Erythroblast (primary cell): ENCODE data around the gene CACNA1C.

ENCODE experiments used
- GATA1 ChIP-seq: IDR thresholded peaks from 2 replicates; pipeline ENCODE4 v1.6.1; 2011; ENCODE audit warnings: low read depth, mild to moderate bottlenecking, control low read depth, low read length, moderate library complexity
- POLR2A ChIP-seq: IDR thresholded peaks from 2 replicates; pipeline ENCODE4 v1.6.1; 2011; ENCODE audit warnings: mild to moderate bottlenecking, low read length

DNA sequence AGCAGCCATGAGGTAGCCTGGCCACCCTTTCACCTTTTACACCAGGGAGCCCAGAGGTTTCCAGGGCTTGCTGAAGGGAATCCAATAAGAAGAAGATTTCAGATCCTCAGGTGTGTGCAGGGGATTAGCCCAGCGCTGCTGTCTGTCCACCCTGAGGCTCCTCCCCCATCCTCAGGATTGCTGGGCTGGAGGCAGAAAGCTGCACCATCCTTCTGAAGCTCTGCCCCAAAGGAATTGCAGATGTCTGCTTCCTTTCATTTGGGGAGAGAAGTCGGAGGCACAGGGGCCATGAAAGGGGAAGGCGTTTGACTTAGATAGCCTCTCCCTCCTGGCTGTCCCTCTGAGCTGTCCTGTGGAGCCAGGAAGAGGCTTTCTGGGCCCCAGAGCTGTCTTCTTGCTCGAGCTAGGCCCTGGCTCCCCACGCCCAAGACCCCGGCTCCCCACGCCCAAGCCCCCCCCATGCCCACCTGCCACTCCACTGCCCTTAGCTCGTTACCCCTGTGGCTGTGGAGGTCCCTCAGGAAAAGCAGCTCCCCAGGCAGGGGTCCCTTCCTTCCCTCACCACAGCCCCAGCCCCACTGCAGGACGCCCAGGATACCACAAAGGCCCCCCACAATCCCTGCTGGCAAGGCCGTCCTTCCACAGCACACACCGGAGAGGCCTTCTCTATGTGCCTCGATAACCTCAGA, 359.0 kb downstream of the CACNA1C start:
- no peak for TF ChIP-seq POLR2A
- no peak for TF ChIP-seq GATA1
